Breast epithelium (tissue), 3 donors: ENCODE results near the gene RNF150.

Experiments
- POLR2A ChIP-seq: fragments of 450-650 bp; IDR thresholded peaks from one replicate; pipeline ENCODE4 v1.6.1; 2016; ENCODE audit warnings: antibody characterized with exemption, mild to moderate bottlenecking, moderate library complexity
- POLR2AphosphoS5 ChIP-seq, 3 donors: sonication (generic); formaldehyde crosslinking; IDR thresholded peaks; one replicate each; pipeline ENCODE4 v1.6.1; 2017; ENCODE audit warnings: antibody characterized with exemption in 3 of 3
- TF ChIP-seq, protein P1 (sequence below), 3 donors: fragments of 450-650 bp; IDR thresholded peaks; one replicate each; pipeline ENCODE4 v1.5.1; 2016 to 2017; ENCODE audit warnings: antibody characterized with exemption in 3 of 3, mild to moderate bottlenecking in 3 of 3, moderate library complexity in 3 of 3

DNA sequence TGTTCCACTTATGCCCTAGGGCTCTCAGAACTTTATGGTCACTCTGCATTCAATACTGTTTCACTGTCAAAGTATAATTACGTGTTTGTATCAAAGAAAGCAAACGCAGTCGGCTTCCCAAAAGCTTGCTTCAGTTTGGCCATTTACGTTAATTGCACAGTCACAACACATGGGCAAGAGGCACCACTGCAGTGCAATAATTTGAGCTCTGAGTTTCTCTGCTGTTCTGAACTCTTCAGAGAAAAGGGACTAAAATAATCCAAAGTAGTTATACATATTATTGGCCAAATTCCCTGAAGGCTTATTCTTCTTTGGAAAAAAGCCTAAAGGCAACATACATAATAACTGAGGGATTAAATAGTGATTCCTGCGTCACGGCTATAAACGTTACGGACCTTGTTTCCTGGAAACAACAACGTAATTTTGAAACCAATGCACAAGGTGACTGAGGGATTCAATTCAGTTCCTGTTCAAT lies 51.3 kb downstream of the RNF150 start:
- TF ChIP-seq, protein P1, sequence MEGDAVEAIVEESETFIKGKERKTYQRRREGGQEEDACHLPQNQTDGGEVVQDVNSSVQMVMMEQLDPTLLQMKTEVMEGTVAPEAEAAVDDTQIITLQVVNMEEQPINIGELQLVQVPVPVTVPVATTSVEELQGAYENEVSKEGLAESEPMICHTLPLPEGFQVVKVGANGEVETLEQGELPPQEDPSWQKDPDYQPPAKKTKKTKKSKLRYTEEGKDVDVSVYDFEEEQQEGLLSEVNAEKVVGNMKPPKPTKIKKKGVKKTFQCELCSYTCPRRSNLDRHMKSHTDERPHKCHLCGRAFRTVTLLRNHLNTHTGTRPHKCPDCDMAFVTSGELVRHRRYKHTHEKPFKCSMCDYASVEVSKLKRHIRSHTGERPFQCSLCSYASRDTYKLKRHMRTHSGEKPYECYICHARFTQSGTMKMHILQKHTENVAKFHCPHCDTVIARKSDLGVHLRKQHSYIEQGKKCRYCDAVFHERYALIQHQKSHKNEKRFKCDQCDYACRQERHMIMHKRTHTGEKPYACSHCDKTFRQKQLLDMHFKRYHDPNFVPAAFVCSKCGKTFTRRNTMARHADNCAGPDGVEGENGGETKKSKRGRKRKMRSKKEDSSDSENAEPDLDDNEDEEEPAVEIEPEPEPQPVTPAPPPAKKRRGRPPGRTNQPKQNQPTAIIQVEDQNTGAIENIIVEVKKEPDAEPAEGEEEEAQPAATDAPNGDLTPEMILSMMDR (IDR thresholded peaks at IDR 0.05): no peak
- TF ChIP-seq POLR2AphosphoS5 (IDR thresholded peaks at IDR 0.05) (no peak), POLR2A (no peak)
